Thoracic aorta (tissue), 2 donors: ENCODE measurements around the gene TTC7B. TPM values are rescaled to one million over a fixed set of nuclear protein-coding genes. Genes with fewer than 3 reads are reported as not detected.

ENCODE experiments used
- ATAC-seq: fragments of 150-250 bp; one replicate; pipeline ENCODE4 v1.8.0; 2017; ENCODE audit warnings: low read depth; ENCODE audit not compliant: insufficient number of reproducible peaks, low FRiP score
- DNase-seq: peaks from one replicate; pipeline ENCODE4 v3.0.0-alpha.2; 2020; ENCODE audit warnings: low spot score
- H3K27ac ChIP-seq, 2 donors: fragments of 200-600 bp; sonication (generic); 1 replicate in 1 of 2; 2 replicates in 1 of 2; pipeline ENCODE4 v1.5.1; 2016; ENCODE audit warnings: mild to moderate bottlenecking in 2 of 2, moderate library complexity in 2 of 2
- H3K27me3 ChIP-seq: fragments of 200-600 bp; sonication (generic); replicated peaks from 2 replicates; pipeline ENCODE4 v1.6.0; 2016; ENCODE audit warnings: mild to moderate bottlenecking; ENCODE audit not compliant: insufficient read depth
- H3K36me3 ChIP-seq: fragments of 200-600 bp; sonication (generic); one replicate; pipeline ENCODE4 v1.5.1; 2016
- H3K4me1 ChIP-seq, 2 donors: fragments of 200-600 bp; sonication (generic); 1 replicate in 1 of 2; 2 replicates in 1 of 2; pipeline versions ENCODE4 v1.5.1 to v1.6.0; 2016; ENCODE audit warnings: low read depth in 2 of 2, mild to moderate bottlenecking in 1 of 2; ENCODE audit not compliant: control insufficient read depth in 1 of 2
- H3K4me3 ChIP-seq: fragments of 200-600 bp; sonication (generic); 2 replicates; pipeline ENCODE4 v1.5.1; 2016; ENCODE audit warnings: mild to moderate bottlenecking
- H3K9me3 ChIP-seq: fragments of 200-600 bp; sonication (generic); 2 replicates; pipeline ENCODE4 v1.5.1; 2016
- CTCF ChIP-seq: fragments of 200-600 bp; sonication (generic); IDR thresholded peaks from one replicate; pipeline ENCODE4 v1.5.1; 2019; ENCODE audit warnings: antibody characterized with exemption
- total RNA-seq, 2 donors: library from RNA; depleted of rRNA; stranded (reverse); fragments of >200 nt; gene quantifications; one replicate each; pipeline versions ENCODE4 v1.1.0 to v1.2.3, GENCODE V29; 2016

TTC7B gene
- total RNA-seq, 2 donors from 2014 or later = 38.9 to 56.3 TPM

GRCh38 chr14:90534091-90534837 is 282.0 kb downstream of the TTC7B start:
- H3K27ac ChIP-seq = no peak overlapping the region
- ATAC-seq (no peak), DNase-seq (no peak)
- H3K36me3 ChIP-seq = no peaks in the 10 kb centered on the region
- H3K4me3 ChIP-seq = no peak overlapping the region
- H3K27me3 ChIP-seq = no peaks in the 10 kb centered on the region
- TF ChIP-seq CTCF = no peak
- H3K9me3 ChIP-seq = no peaks in the 10 kb centered on the region
- peaks cover 0 to 13% of the 10 kb centered on the region in 2 donors for H3K4me1 ChIP-seq

- H3K27me3 ChIP-seq = no peaks in the 10 kb centered on the region
- H3K36me3 ChIP-seq = no peaks in the 10 kb centered on the region
- H3K27ac ChIP-seq = no peak overlapping the region
- no peak for TF ChIP-seq CTCF
- no peak overlapping the region for H3K4me3 ChIP-seq
- ATAC-seq (no peak), DNase-seq (no peak)
- peaks cover 0 to 13% of the 10 kb centered on the region in 2 donors for H3K4me1 ChIP-seq
- no peaks in the 10 kb centered on the region for H3K9me3 ChIP-seq
Measured at GRCh38 chr14:90533591-90534021, 282.6 kb downstream of the TTC7B start.

GRCh38 chr14:90532826-90533525 is 283.3 kb downstream of the TTC7B start:
- DNase-seq (no peak), ATAC-seq (no peak)
- no peak for TF ChIP-seq CTCF
- Histone ChIP-seq H3K27me3 (no peaks in the 10 kb centered on the region), H3K27ac (no peak overlapping the region), H3K4me1 (peaks cover 0 to 13% of the 10 kb centered on the region in 2 donors), H3K4me3 (no peak overlapping the region), H3K9me3 (no peaks in the 10 kb centered on the region), H3K36me3 (no peaks in the 10 kb centered on the region)

GRCh38 chr14:90531497-90531896 is 284.7 kb downstream of the TTC7B start:
- no peaks in the 10 kb centered on the region for H3K36me3 ChIP-seq
- H3K4me3 ChIP-seq = no peak overlapping the region
- DNase-seq = no peak
- H3K9me3 ChIP-seq = no peaks in the 10 kb centered on the region
- H3K27me3 ChIP-seq = no peaks in the 10 kb centered on the region
- no peak overlapping the region for H3K27ac ChIP-seq
- no peak for ATAC-seq
- no peak for TF ChIP-seq CTCF
- H3K4me1 ChIP-seq = peaks cover 0 to 13% of the 10 kb centered on the region in 2 donors

- DNase-seq (no peak), ATAC-seq (no peak)
- no peaks in the 10 kb centered on the region for H3K36me3 ChIP-seq
- no peak overlapping the region for H3K27ac ChIP-seq
- H3K4me1 ChIP-seq = peaks cover 0 to 19% of the 10 kb centered on the region in 2 donors
- H3K9me3 ChIP-seq = no peaks in the 10 kb centered on the region
- no peak for TF ChIP-seq CTCF
- H3K27me3 ChIP-seq = no peaks in the 10 kb centered on the region
- H3K4me3 ChIP-seq = no peak overlapping the region
Measured at GRCh38 chr14:90530523-90530922, 285.7 kb downstream of the TTC7B start.
